ENCODE data around the gene DPPA5.
"Not testable (repeated sequence)": the region's sequence is repeated elsewhere in the genome, so short reads cannot be mapped to it uniquely, and the experiment has no call there.

Gene DPPA5

GRCh38 chr6:73342174-73342573, 11.9 kb downstream of the DPPA5 start:
- DNase-seq: no peak

GRCh38 chr6:73341335-73341734, 12.7 kb downstream of the DPPA5 start:
- no peak for DNase-seq
- TF ChIP-seq GATA1 (IDR thresholded peaks at IDR 0.05; ENCODE audit: low read depth, low read length): no peak
- TF ChIP-seq POLR2A (IDR thresholded peaks at IDR 0.05; ENCODE audit: low read length): no peak

More at GRCh38 chr6:73342174-73342573, 11.9 kb downstream of the DPPA5 start:
- TF ChIP-seq POLR2A (IDR thresholded peaks at IDR 0.05; ENCODE audit: low read length): no peak
- no peak for TF ChIP-seq GATA1 (IDR thresholded peaks at IDR 0.05; ENCODE audit: low read depth, low read length)

GRCh38 chr6:73340048-73340447, 14.0 kb downstream of the DPPA5 start:
- no peak for TF ChIP-seq GATA1 (IDR thresholded peaks at IDR 0.05; ENCODE audit: low read depth, low read length)
- no peak for TF ChIP-seq POLR2A (IDR thresholded peaks at IDR 0.05; ENCODE audit: low read length)
- no peak for DNase-seq

GRCh38 chr6:73339340-73339739, 14.7 kb downstream of the DPPA5 start:
- DNase-seq: no peak
- TF ChIP-seq GATA1 (IDR thresholded peaks at IDR 0.05; ENCODE audit: low read depth, low read length): no peak
- TF ChIP-seq POLR2A (IDR thresholded peaks at IDR 0.05; ENCODE audit: low read length): no peak

GRCh38 chr6:73329201-73329600, 24.9 kb downstream of the DPPA5 start:
- TF ChIP-seq GATA1 (IDR thresholded peaks at IDR 0.05; ENCODE audit: low read depth, low read length) (no peak), POLR2A (IDR thresholded peaks at IDR 0.05; ENCODE audit: low read length) (no peak)

GRCh38 chr6:73328790-73329189, 25.3 kb downstream of the DPPA5 start:
- no peak for DNase-seq
- TF ChIP-seq POLR2A (IDR thresholded peaks at IDR 0.05; ENCODE audit: low read length): no peak
- TF ChIP-seq GATA1 (IDR thresholded peaks at IDR 0.05; ENCODE audit: low read depth, low read length): no peak

More at GRCh38 chr6:73329201-73329600, 24.9 kb downstream of the DPPA5 start:
- DNase-seq: no peak

GRCh38 chr6:73325656-73326055, 28.4 kb downstream of the DPPA5 start:
- no peak for DNase-seq
- no peak for TF ChIP-seq POLR2A (IDR thresholded peaks at IDR 0.05; ENCODE audit: low read length)

GRCh38 chr6:73323323-73323722, 30.8 kb downstream of the DPPA5 start:
- DNase-seq: no peak
- no peak for TF ChIP-seq GATA1 (IDR thresholded peaks at IDR 0.05; ENCODE audit: low read depth, low read length)

- DNase-seq: no peak
- no peak for TF ChIP-seq POLR2A (IDR thresholded peaks at IDR 0.05; ENCODE audit: low read length)
- TF ChIP-seq GATA1 (IDR thresholded peaks at IDR 0.05; ENCODE audit: low read depth, low read length): no peak
These were observed 39.2 kb downstream of the DPPA5 start for GRCh38 chr6:73314577-73315492.

GRCh38 chr6:73310503-73310845, 43.6 kb downstream of the DPPA5 start:
- DNase-seq: not testable (repeated sequence)

GRCh38 chr6:73309785-73310502, 44.1 kb downstream of the DPPA5 start:
- TF ChIP-seq POLR2A (IDR thresholded peaks at IDR 0.05; ENCODE audit: low read length) (no peak), GATA1 (IDR thresholded peaks at IDR 0.05; ENCODE audit: low read depth, low read length) (no peak)
- DNase-seq: peak; percentile 16 to 33

- TF ChIP-seq POLR2A (IDR thresholded peaks at IDR 0.05; ENCODE audit: low read length): no peak
- no peak for TF ChIP-seq GATA1 (IDR thresholded peaks at IDR 0.05; ENCODE audit: low read depth, low read length)
- no peak for DNase-seq
These were observed 44.6 kb downstream of the DPPA5 start for GRCh38 chr6:73309535-73309784.

- no peak for DNase-seq
- no peak for TF ChIP-seq GATA1 (IDR thresholded peaks at IDR 0.05; ENCODE audit: low read depth, low read length)
- no peak for TF ChIP-seq POLR2A (IDR thresholded peaks at IDR 0.05; ENCODE audit: low read length)
These were observed 45.2 kb downstream of the DPPA5 start for GRCh38 chr6:73308712-73309534.

- DNase-seq: not testable (repeated sequence)
These were observed 50.3 kb downstream of the DPPA5 start for GRCh38 chr6:73303773-73304172.
